Measurements from ENCODE around the gene SRRM3.

- TF ChIP-seq, protein P1, sequence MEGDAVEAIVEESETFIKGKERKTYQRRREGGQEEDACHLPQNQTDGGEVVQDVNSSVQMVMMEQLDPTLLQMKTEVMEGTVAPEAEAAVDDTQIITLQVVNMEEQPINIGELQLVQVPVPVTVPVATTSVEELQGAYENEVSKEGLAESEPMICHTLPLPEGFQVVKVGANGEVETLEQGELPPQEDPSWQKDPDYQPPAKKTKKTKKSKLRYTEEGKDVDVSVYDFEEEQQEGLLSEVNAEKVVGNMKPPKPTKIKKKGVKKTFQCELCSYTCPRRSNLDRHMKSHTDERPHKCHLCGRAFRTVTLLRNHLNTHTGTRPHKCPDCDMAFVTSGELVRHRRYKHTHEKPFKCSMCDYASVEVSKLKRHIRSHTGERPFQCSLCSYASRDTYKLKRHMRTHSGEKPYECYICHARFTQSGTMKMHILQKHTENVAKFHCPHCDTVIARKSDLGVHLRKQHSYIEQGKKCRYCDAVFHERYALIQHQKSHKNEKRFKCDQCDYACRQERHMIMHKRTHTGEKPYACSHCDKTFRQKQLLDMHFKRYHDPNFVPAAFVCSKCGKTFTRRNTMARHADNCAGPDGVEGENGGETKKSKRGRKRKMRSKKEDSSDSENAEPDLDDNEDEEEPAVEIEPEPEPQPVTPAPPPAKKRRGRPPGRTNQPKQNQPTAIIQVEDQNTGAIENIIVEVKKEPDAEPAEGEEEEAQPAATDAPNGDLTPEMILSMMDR (IDR thresholded peaks at IDR 0.05), result peak in 5 of 6 experiments; percentile 48 to 67 (median 63)
- peak; percentile 38 to 87 for TF ChIP-seq POLR2A (IDR thresholded peaks at IDR 0.05)
Observed at GRCh38 chr7:76318488-76319353, 117.0 kb downstream of the SRRM3 start.
